T-helper 2 cell treated with Interferon-gamma antibody and Interleukin-4, amounts not matched to agents 100 ng/mL and 5 ng/mL, for 36 hours (primary cell): ENCODE measurements around the gene C6orf47. TPM values are rescaled to one million over a fixed set of nuclear protein-coding genes. Genes with fewer than 3 reads are reported as not detected.
"Not testable (repeated sequence)": the region's sequence is repeated elsewhere in the genome, so short reads cannot be mapped to it uniquely, and the experiment has no call there.

Source experiments
- intact Hi-C: fragments of 100-400 bp; cut with micrococcal nuclease; formaldehyde crosslinking; loops from one replicate; pipeline ENCODE4 v1.15.1; 2023
- total RNA-seq: library from RNA; stranded (reverse); gene quantifications from 2 replicates; pipeline ENCODE4 v1.2.3, GENCODE V29; 2022

C6orf47 gene
- total RNA-seq, result 20.8 and 21.6 TPM in 2 replicates

- intact Hi-C loops, result loop anchor here (1.0 to 10.0 kb wide), 2 partner anchors 8 to 514 kb away; partner anchors contain the start of genes AGPAT1, BAG6 and RNF5
These were observed at the start of gene C6orf47 for GRCh38 chr6:31660381-31661261. C6orf47 (minus strand) TSS chr6:31660778; CDS start chr6:31659947, 831 bp downstream.

- intact Hi-C loops, result not testable (repeated sequence)
These were observed 48.6 kb upstream of the C6orf47 start for GRCh38 chr6:31709157-31709556.

DNA sequence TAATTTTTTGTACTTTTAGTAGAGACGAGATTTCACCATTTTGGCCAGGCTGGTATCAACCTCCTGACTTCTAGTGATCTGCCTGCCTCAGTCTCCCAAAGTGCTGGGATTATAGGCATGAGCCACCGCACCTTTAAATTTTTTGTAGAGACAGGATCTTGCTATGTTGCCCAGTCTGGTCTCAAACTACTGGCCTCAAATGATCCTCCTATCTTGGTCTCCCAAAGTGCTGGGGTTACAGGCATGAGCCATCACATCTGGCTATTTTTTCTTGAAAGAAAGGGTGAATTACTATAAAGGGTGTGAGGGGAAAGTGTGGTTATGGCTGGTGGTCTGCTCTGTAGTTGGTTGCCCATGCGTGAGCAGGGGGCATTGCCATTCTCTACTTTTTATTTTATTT, 47.6 kb upstream of the C6orf47 start:
- intact Hi-C loops, result no loop called here

DNA sequence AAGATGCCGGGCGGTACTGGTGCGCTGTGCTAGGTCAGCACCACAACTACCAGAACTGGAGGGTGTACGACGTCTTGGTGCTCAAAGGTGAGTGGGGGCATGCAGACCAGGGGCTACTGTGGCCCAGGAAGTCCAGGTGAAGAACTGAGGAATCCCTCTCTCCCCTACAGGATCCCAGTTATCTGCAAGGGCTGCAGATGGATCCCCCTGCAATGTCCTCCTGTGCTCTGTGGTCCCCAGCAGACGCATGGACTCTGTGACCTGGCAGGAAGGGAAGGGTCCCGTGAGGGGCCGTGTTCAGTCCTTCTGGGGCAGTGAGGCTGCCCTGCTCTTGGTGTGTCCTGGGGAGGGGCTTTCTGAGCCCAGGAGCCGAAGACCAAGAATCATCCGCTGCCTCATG, 47.1 kb upstream of the C6orf47 start:
- intact Hi-C loops, result no loop called here

- intact Hi-C loops, result no loop called here
These were observed 46.0 kb upstream of the C6orf47 start, which contains the start of gene LY6G6F for GRCh38 chr6:31706599-31706998. LY6G6F (plus strand) TSS chr6:31706866; CDS start chr6:31706907, 41 bp downstream.

DNA sequence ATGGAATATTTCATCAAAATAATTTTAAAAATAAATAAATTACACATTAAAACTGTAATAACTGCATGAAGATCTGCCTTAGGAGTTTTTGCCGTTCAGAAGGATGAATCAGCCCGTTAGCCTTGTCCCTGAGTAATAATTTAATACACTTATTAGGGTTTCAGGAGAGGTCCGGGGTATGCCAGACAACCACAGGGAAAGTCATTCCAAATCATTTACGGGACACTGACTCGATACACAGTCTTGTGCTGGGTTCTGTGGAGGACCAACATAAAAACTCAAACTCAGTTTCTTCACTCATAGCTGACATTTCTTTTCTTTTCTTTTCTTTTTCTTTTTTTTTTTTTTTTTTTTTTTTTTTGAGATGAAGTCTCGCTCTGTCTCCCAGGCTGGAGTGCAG, 45.4 kb upstream of the C6orf47 start:
- intact Hi-C loops, result no loop called here

- intact Hi-C loops, result loop anchor here (1.0 to 2.0 kb wide), 8 partner anchors 26 to 194 kb away; partner anchors contain the start of gene EHMT2
These were observed 42.5 kb upstream of the C6orf47 start, which contains the start of gene ABHD16A for GRCh38 chr6:31702819-31703716. ABHD16A (minus strand) TSS chr6:31703324; CDS start chr6:31703281, 43 bp downstream.

DNA sequence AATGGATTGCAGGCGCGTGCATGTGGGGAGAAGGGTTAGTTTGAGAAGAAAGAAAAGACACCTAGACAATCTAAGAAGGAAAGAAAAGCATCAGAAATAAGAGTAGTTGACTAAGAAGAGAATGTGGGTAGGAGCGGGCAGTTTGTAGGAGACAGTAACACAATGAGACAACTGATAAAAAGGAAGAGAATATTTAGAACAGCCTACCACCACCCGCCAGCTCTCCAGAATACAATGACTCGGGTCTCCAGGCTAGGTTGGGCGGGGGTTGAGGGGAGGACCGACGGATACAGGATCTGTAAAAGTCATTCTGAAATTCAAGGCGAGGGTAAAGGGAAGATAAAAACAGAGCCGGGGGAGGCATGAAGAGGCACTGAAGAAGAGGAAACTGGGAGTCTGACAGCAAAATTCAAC, 41.8 kb upstream of the C6orf47 start:
- intact Hi-C loops, result loop anchor here (1.0 to 2.0 kb wide), 4 partner anchors 26 to 194 kb away; partner anchors contain the start of gene EHMT2

GRCh38 chr6:31701666-31702404, 41.3 kb upstream of the C6orf47 start:
- intact Hi-C loops, result loop anchor here (1.0 to 2.0 kb wide), 4 partner anchors 25 to 195 kb away; partner anchors contain the start of gene EHMT2

DNA sequence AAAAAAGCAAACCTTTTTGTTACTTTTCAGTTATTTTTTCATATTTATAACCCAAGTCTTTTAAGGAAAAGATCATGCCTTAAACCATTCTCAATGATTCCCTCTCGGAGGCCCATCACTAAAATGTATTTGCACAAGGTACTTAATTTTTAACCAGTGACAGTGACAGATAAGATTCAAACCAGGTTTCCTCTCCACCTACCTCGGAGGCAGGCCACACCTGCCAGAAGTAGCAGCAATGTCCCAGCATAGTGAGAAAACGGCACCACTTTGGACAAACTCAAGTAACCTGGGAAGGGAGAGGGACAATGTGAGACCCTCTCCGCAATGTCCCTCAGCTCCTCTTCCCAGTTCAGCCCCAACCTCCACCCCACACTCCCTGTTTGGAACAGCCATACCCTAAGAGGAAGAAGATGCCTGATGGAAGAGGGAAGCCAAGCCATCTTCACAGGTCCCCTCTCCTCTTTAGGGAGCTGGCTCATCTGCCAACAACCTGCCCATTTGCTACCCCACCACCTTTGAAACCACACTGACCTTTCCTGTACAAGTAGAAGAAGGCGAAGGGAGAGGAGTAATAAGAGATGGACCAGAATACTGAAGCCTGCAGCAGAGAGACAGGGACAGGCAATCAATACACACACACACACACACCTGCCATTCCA, 40.3 kb upstream of the C6orf47 start:
- intact Hi-C loops, result no loop called here

GRCh38 chr6:31697555-31697954, 37.0 kb upstream of the C6orf47 start:
- intact Hi-C loops, result no loop called here

DNA sequence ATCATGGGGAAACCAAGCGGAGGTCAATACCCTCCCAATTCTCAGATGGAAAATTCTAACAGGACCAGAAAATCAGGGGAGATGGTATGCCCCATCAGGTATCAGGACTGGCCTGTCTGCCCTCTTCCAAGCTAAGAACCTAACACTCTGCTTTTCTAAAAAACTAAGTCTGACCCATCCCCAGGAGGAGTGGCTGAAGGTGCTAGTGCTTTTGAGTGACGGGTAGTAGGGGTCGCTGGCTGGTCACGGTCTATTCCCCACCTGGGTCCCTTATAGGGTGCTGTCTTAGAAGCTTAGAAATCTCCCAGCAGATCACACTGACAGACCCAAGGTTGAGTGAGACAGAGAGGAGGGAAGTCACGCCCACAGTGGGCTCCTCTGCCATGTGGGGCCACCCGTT, 33.0 kb upstream of the C6orf47 start:
- intact Hi-C loops, result no loop called here

DNA sequence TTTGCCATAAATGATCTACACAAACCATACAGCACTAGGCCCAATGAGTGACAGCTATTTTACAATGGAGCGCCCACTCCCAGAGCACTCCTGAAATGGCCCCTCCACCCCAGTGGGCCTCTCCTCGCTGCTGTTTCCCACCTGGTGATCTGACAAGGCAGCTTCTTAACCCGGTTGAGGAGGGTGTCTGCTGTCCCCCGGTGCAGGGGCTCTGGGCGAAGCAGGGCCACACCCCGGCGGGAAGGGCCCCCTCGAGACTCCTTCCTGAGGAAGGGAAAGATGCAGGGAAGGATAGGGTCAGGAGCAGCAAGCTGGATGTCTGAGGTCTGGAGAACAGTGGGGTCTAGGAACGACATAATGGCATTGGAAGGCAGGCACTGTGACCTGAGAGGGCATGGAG, 32.3 kb upstream of the C6orf47 start:
- intact Hi-C loops, result no loop called here

GRCh38 chr6:31692353-31692752, 31.8 kb upstream of the C6orf47 start:
- intact Hi-C loops, result no loop called here

GRCh38 chr6:31691564-31692108, 31.1 kb upstream of the C6orf47 start:
- intact Hi-C loops, result no loop called here

DNA sequence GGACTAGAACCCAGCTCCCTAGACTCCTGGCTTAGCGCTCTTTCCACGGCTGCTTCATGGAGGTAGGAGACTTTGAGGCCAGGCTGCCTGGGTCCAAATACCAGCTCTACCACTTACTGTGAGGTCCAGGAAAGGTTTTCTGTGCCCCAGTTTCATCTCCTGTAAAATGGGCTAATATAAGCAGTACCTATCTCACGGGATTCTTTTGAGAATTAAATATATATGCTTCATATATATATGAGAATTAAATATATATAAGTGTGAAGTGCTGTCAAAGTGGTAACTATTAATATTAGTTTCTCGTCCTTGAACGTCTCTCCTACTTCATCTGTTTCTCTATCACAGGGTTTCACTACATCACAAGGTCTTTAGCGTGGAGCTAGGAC, 30.5 kb upstream of the C6orf47 start:
- intact Hi-C loops, result no loop called here

DNA sequence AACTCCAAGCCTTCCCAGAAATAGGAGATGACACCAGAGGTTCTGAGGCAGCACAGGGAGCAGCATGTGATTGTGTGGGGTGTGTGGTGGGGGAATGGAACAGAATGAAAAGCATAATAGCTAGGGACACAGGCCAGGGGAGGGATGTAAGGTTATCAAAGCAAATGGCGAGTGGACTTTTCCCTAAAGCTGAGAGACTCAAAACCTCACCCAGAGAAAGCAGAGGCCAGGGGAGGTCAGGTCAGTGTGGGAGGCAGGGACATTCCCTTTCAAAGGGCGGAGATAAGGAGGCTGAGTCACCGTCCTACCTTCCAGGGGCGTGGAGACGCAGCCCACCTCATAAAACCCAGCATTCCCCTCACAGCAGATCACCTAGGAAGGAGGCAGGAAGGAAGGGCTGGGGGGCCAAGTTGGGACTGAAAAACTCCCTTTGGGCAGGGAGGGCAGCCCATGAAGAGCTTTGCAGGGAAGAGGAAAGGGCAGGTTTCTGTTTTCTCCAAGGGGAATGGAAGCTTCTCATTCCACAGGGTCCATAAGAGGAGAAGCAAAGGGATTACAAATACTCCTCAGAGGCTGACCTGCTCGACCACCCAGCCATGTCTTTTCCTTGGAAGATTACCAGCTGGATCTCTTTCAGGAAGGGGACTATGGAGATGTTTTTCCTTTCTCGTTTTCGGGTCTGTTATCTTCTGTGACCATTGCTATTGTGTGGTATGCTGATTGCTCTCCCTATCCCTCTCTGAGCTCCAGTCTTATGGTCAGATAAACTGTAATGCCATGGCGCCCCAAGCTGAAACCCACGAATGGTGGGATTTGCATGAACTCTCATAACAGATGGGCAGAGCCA, 29.9 kb upstream of the C6orf47 start:
- intact Hi-C loops, result no loop called here

DNA sequence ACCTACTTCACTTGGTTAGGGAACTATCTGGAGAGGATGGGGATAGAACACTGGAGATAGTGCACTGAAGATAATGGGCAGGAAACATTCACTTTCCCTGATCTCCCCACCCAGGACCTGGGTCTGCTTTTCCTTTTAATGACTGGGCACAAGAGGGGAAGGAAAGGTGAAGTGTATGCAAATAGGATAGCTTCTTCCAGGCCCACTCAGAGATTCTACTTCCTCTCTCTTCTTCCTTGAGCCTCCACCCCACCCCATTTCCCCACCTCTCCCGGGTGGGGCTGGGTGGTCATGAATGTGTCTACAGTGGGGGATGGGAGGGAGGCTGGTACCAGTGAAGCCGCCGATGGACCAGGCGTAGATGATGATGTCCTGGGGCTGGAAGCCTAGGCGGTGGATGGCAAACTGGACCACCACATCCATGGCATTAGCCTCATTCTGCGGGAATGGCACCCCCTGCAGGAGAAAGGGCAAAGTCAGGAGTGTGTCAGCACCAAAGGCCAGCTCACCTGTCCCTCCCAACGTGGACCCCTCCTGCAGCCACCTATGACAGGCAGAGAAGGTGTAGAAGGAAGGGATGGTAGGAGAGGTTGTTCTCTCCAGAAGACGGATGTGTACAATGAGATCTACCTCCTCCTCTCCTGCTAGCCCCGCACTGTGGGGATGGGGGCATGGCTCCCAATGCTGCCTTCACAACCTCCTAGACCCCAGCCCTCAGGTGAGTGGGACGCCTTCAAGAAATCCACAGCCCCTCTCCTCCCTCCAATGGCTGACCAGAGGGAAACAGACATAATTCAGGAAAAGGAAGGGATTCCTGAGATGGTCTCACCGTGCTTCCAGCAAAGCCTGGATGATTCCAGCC, 28.9 kb upstream of the C6orf47 start:
- intact Hi-C loops, result no loop called here
